ENCODE measurements around the gene HOXB6.

Gene HOXB6

DNA sequence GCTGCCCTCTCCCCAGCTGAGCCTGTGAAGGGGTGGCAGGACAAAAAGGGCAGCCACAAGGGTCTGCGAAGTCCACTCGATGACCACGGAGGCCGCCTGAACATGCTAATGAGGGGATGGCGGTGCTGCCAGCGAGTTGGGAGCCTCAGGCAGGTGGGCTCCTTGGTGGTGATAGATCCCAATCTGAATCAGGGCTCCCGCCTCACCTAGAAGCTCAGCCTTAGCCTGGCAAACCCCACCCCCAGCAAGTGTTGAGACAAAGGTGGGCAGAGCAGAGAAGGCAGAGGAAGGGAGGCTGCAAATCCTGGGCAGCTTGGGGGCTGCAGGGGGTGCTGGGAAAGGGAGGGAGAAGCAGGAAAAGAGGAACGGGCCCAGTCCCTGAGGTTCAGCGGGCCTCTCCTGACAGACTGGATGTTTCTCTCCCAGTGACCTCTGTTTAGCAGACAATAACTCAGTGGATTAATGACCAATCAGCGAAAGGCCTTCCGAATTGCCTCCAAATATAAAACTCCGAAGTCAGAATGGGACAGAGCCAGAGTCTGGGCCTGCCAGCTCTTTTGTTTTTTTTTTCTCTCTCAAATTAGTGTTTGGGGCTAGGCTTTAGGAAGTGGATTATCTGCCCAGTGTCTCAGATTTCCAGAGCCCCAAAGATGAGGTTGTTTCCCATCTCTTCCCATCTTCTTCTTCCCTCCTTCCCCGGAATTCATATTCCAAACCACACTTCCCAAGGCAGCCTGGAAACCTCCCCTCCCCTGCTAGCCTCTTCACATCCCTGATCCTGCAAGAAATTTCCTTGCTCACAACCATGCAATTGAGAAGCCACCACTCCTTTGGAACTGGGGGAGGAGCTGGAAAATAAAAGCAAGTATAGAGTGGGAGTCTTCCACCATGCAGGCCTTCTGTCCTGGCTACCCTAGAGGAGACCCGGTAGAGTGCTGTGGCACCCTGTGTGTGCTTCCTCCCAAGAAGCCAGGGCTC, 44.7 kb downstream of the HOXB6 start:
- no peak overlapping the region for H3K27ac ChIP-seq

GRCh38 chr17:48559122-48559839, 45.5 kb downstream of the HOXB6 start:
- Histone ChIP-seq H3K27ac (no peak overlapping the region), H3K4me3 (ENCODE audit: low read depth in 1 of 2, low read length in 1 of 2) (no peak overlapping the region), H3K9me3 (no peaks in the 10 kb centered on the region), H3K36me3 (no peaks in the 10 kb centered on the region), H3K4me1 (ENCODE audit: control insufficient read depth in 1 of 2, insufficient read depth in 1 of 2, low read depth in 1 of 2, low read length in 1 of 2) (no peaks in the 10 kb centered on the region), H3K27me3 (peaks cover 100% of the 10 kb centered on the region)
- TF ChIP-seq CTCF (IDR thresholded peaks at IDR 0.05) = no peak

More for the DNA sequence above, 44.7 kb downstream of the HOXB6 start:
- Histone ChIP-seq H3K4me3 (ENCODE audit: low read depth in 1 of 2, low read length in 1 of 2) (no peak overlapping the region), H3K36me3 (no peaks in the 10 kb centered on the region), H3K9me3 (no peaks in the 10 kb centered on the region), H3K4me1 (ENCODE audit: control insufficient read depth in 1 of 2, insufficient read depth in 1 of 2, low read depth in 1 of 2, low read length in 1 of 2) (no peaks in the 10 kb centered on the region), H3K27me3 (peaks cover 100% of the 10 kb centered on the region)
- TF ChIP-seq CTCF (IDR thresholded peaks at IDR 0.05) = no peak

GRCh38 chr17:48558831-48559121, 46.0 kb downstream of the HOXB6 start:
- Histone ChIP-seq H3K36me3 (no peaks in the 10 kb centered on the region), H3K27me3 (peaks cover 100% of the 10 kb centered on the region), H3K27ac (no peak overlapping the region), H3K4me1 (ENCODE audit: control insufficient read depth in 1 of 2, insufficient read depth in 1 of 2, low read depth in 1 of 2, low read length in 1 of 2) (no peaks in the 10 kb centered on the region), H3K9me3 (no peaks in the 10 kb centered on the region), H3K4me3 (ENCODE audit: low read depth in 1 of 2, low read length in 1 of 2) (no peak overlapping the region)
- TF ChIP-seq CTCF (IDR thresholded peaks at IDR 0.05) = no peak

GRCh38 chr17:48558057-48558830, 46.5 kb downstream of the HOXB6 start:
- Histone ChIP-seq H3K4me3 (ENCODE audit: low read depth in 1 of 2, low read length in 1 of 2) (no peak overlapping the region), H3K36me3 (no peaks in the 10 kb centered on the region), H3K27me3 (peaks cover 100% of the 10 kb centered on the region), H3K4me1 (ENCODE audit: control insufficient read depth in 1 of 2, insufficient read depth in 1 of 2, low read depth in 1 of 2, low read length in 1 of 2) (no peaks in the 10 kb centered on the region), H3K27ac (no peak overlapping the region), H3K9me3 (no peaks in the 10 kb centered on the region)
- TF ChIP-seq CTCF (IDR thresholded peaks at IDR 0.05) = no peak

DNA sequence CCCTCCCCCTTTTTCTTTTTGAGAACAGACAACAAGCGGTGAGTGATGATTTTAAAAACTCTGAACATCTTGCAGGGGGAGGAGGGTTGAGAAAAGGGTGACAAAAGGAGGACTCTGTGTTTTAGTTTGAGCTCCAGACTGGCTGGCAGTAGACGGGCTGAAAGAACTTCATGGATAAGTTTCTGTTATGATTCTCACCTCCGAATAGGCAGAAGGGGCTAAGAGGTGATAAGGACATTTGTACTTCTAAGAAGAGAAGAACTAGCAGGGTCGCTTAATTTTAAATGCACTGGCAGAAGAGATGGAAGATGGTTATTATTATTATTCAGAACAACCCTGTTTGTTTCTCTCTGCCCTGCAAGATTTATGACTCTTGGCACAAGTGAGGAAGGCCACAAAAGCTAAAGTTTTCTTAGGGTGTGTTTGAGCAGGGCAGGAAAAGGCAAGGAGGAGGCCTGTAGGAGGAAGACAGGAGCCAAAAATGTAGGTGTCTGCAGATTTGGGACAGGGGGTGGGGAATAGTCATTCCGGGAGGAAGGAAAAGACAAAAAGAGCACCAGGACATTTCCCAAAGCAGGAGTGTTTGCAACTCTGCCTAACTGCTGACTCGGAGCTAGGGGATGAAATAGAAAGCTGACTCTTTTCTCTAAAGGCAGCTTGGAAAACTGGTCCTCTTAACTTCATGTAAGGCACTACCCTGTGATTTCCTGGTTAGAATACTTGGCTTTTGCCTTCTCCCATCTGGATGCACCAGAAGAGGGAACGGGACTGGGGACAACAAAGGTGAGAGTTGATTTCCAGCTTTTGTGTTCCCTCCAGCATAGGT, 48.0 kb downstream of the HOXB6 start:
- H3K9me3 ChIP-seq = no peaks in the 10 kb centered on the region
- no peaks in the 10 kb centered on the region for H3K36me3 ChIP-seq
- H3K27me3 ChIP-seq = peaks cover 100% of the 10 kb centered on the region
- TF ChIP-seq CTCF (IDR thresholded peaks at IDR 0.05) = no peak
- no peak overlapping the region for H3K4me3 ChIP-seq (ENCODE audit: low read depth in 1 of 2, low read length in 1 of 2)
- no peaks in the 10 kb centered on the region for H3K4me1 ChIP-seq (ENCODE audit: control insufficient read depth in 1 of 2, insufficient read depth in 1 of 2, low read depth in 1 of 2, low read length in 1 of 2)
- H3K27ac ChIP-seq = no peak overlapping the region
